Osteoblast (primary cell): ENCODE results near the gene TMEM63B. TPM values are rescaled to one million over a fixed set of nuclear protein-coding genes. Genes with fewer than 3 reads are reported as not detected.

ENCODE experiments used
- DNase-seq: peaks from one replicate; pipeline ENCODE4 v3.0.0; 2011; ENCODE audit warnings: low spot score, mixed read lengths; ENCODE audit not compliant: insufficient read length; ENCODE audit errors: missing footprints
- H2AFZ ChIP-seq: 2 replicates; pipeline ENCODE4 v1.6.0; 2011; ENCODE audit warnings: mild to moderate bottlenecking, low read length
- H3K27ac ChIP-seq: 2 replicates; pipeline ENCODE4 v1.5.1; 2011; ENCODE audit warnings: mild to moderate bottlenecking, low read depth, low read length, moderate library complexity
- H3K27me3 ChIP-seq: 2 replicates; pipeline ENCODE4 v1.6.0; 2012; ENCODE audit warnings: mild to moderate bottlenecking, control low read depth, inconsistent platforms, low read length, moderate library complexity; ENCODE audit not compliant: insufficient read depth
- H3K36me3 ChIP-seq: 2 replicates; pipeline ENCODE4 v1.5.1; 2011; ENCODE audit warnings: mild to moderate bottlenecking, low read length, control low read depth, moderate library complexity; ENCODE audit not compliant: insufficient read depth
- H3K4me1 ChIP-seq: 2 replicates; pipeline ENCODE4 v1.5.1; 2011; ENCODE audit warnings: mild to moderate bottlenecking, low read length, control low read depth, moderate library complexity; ENCODE audit not compliant: insufficient read depth
- H3K4me2 ChIP-seq: 2 replicates; pipeline ENCODE4 v1.6.0; 2011; ENCODE audit warnings: mild to moderate bottlenecking, low read length; ENCODE audit not compliant: insufficient read depth
- H3K4me3 ChIP-seq: fragments of 200-600 bp; sonication (generic); 3 replicates; pipeline ENCODE4 v1.5.1; 2012; ENCODE audit warnings: mild to moderate bottlenecking, low read length, inconsistent platforms; ENCODE audit not compliant: insufficient read depth
- H3K79me2 ChIP-seq: 2 replicates; pipeline ENCODE4 v1.6.0; 2012; ENCODE audit warnings: mild to moderate bottlenecking, low read length, control low read depth, inconsistent platforms; ENCODE audit not compliant: insufficient read depth
- H3K9me3 ChIP-seq: 2 replicates; pipeline ENCODE4 v1.5.1; 2011; ENCODE audit warnings: low read depth, low read length, control low read depth
- H4K20me1 ChIP-seq: 2 replicates; pipeline ENCODE4 v1.6.0; 2012; ENCODE audit warnings: mild to moderate bottlenecking, low read length, control low read depth; ENCODE audit not compliant: insufficient read depth
- CTCF ChIP-seq: IDR thresholded peaks from 2 replicates; pipeline ENCODE4 v1.5.1; 2011; ENCODE audit warnings: mild to moderate bottlenecking, low read depth, low read length, moderate library complexity; ENCODE audit errors: extremely low read depth
- total RNA-seq: library from RNA; depleted of rRNA; stranded (reverse); fragments of >200 nt; gene quantifications from 2 replicates; pipeline ENCODE4 v1.2.3, GENCODE V29; 2012

Gene TMEM63B
- total RNA-seq, 1 donor: 36.6 TPM

DNA sequence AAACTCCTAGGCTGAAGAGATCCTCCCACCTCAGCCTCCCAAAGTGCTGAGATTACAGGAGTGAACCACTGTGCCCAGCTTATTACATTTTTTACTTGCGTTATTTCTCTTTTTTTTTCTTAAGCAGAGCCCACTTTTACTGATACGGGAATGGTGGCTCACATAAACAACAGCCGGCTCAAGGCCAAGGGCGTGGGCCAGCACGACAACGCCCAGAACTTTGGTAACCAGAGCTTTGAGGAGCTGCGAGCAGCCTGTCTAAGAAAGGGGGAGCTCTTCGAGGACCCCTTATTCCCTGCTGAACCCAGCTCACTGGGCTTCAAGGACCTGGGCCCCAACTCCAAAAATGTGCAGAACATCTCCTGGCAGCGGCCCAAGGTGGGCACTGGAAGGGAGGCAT, 41.8 kb downstream of the TMEM63B start:
- Histone ChIP-seq H3K79me2 (no peaks in the 10 kb centered on the region), H4K20me1 (no peaks in the 10 kb centered on the region), H3K4me3 (no peak overlapping the region), H3K9me3 (no peaks in the 10 kb centered on the region), H3K4me2 (no peak overlapping the region), H3K4me1 (no peaks in the 10 kb centered on the region), H3K36me3 (no peaks in the 10 kb centered on the region), H3K27me3 (peaks cover 33% of the 10 kb centered on the region), H3K27ac (no peak overlapping the region), H2AFZ (no peak overlapping the region)
- TF ChIP-seq CTCF: no peak
- DNase-seq: no peak

DNA sequence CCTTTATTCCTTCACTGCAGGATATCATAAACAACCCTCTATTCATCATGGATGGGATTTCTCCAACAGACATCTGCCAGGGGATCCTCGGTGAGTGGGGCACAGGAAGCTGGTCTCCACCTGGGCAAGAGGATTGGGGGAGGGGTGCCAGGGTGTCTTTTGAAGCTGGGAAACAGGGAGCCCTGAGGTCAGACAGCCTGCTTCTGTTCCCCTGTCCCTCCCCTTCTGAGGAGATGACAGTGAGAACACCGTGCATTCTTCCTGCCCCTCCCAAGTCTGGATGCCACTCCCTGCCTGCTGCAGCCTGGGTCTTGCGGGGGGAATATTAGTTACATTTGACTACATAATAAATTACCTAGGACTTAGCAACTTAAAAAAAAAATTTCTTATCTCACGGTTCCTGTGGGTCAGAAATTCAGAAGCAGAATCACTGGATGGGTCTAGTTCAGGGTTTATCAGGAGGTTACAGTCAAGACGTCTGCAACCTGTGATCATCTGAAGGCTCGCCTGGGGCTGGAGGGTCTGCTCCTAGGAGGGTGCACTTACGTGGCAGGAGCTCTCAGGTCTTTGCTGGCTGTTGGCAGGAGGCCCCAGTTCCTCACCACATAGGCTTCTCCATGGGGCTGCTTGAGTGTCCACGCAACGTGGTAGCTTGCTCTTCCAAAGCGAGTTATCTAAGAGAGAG, 42.7 kb downstream of the TMEM63B start:
- H3K4me3 ChIP-seq: no peak overlapping the region
- no peak overlapping the region for H3K4me2 ChIP-seq
- no peak overlapping the region for H3K27ac ChIP-seq
- no peaks in the 10 kb centered on the region for H4K20me1 ChIP-seq
- H2AFZ ChIP-seq: no peak overlapping the region
- H3K79me2 ChIP-seq: no peaks in the 10 kb centered on the region
- H3K9me3 ChIP-seq: no peaks in the 10 kb centered on the region
- DNase-seq: peak; percentile 30
- no peak for TF ChIP-seq CTCF
- no peaks in the 10 kb centered on the region for H3K36me3 ChIP-seq
- no peaks in the 10 kb centered on the region for H3K4me1 ChIP-seq
- peaks cover 28% of the 10 kb centered on the region for H3K27me3 ChIP-seq

- TF ChIP-seq CTCF: no peak
- Histone ChIP-seq H3K27me3 (peaks cover 14% of the 10 kb centered on the region), H3K4me2 (no peak overlapping the region), H3K9me3 (no peaks in the 10 kb centered on the region), H3K4me1 (no peaks in the 10 kb centered on the region), H3K4me3 (no peak overlapping the region), H3K36me3 (no peaks in the 10 kb centered on the region), H3K79me2 (no peaks in the 10 kb centered on the region), H4K20me1 (no peaks in the 10 kb centered on the region), H3K27ac (no peak overlapping the region), H2AFZ (no peak overlapping the region)
- no peak for DNase-seq
These were observed 44.7 kb downstream of the TMEM63B start for GRCh38 chr6:44171899-44172546.

- H3K4me1 ChIP-seq: peaks cover 5% of the 10 kb centered on the region
- H3K36me3 ChIP-seq: no peaks in the 10 kb centered on the region
- no peak overlapping the region for H3K4me3 ChIP-seq
- no peaks in the 10 kb centered on the region for H3K9me3 ChIP-seq
- peak; percentile 95 for DNase-seq
- no peaks in the 10 kb centered on the region for H4K20me1 ChIP-seq
- peaks cover 14% of the 10 kb centered on the region for H3K27me3 ChIP-seq
- no peaks in the 10 kb centered on the region for H3K79me2 ChIP-seq
- no peak overlapping the region for H2AFZ ChIP-seq
- no peak overlapping the region for H3K4me2 ChIP-seq
- peak; percentile 96 for TF ChIP-seq CTCF
- H3K27ac ChIP-seq: no peak overlapping the region
These were observed 45.6 kb downstream of the TMEM63B start for GRCh38 chr6:44172731-44173500.
